Mesodermal cell (in vitro differentiated cells): ENCODE measurements around the gene TBC1D2.
"Not testable (repeated sequence)": the region's sequence is repeated elsewhere in the genome, so short reads cannot be mapped to it uniquely, and the experiment has no call there.

ENCODE experiments used
- H3K27ac ChIP-seq: 2 replicates; pipeline ENCODE4 v1.7.0; 2013; ENCODE audit warnings: mild to moderate bottlenecking, low read depth, low read length, moderate library complexity; ENCODE audit not compliant: severe bottlenecking
- H3K36me3 ChIP-seq: 2 replicates; pipeline ENCODE4 v1.7.1; 2013; ENCODE audit warnings: mild to moderate bottlenecking, low read length, moderate library complexity; ENCODE audit not compliant: control insufficient read depth, insufficient read depth
- H3K4me1 ChIP-seq: one replicate; pipeline ENCODE4 v1.7.1; 2013; ENCODE audit warnings: mild to moderate bottlenecking, low read length; ENCODE audit not compliant: insufficient read depth, control insufficient read depth, poor library complexity, severe bottlenecking
- H3K4me3 ChIP-seq: 2 replicates; pipeline ENCODE4 v1.7.0; 2013; ENCODE audit warnings: low read length, control low read depth, mild to moderate bottlenecking; ENCODE audit not compliant: insufficient read depth, poor library complexity, severe bottlenecking; ENCODE audit errors: extremely low read depth
- H3K9me3 ChIP-seq: 2 replicates; pipeline ENCODE4 v1.7.1; 2013; ENCODE audit warnings: mild to moderate bottlenecking, low read length, moderate library complexity; ENCODE audit not compliant: control insufficient read depth
- WGBS, 2 experiments: methylation state at CpG; one replicate each; pipeline ENCODE4 v1.1.5; 2013; ENCODE audit warnings: missing lambda C conversion rate in 2 of 2; ENCODE audit not compliant: insufficient coverage in 2 of 2; 5-methylcytosine and 5-hydroxymethylcytosine counted together

Gene TBC1D2

GRCh38 chr9:98289614-98290201, 34.3 kb upstream of the TBC1D2 start:
- Histone ChIP-seq H3K36me3 (no peaks in the 10 kb centered on the region), H3K27ac (no peak overlapping the region), H3K9me3 (no peaks in the 10 kb centered on the region), H3K4me3 (no peak overlapping the region), H3K4me1 (no peaks in the 10 kb centered on the region)
- WGBS, 2 experiments, result 82 to 86% methylated on average over 11 to 12 of the region's 12 CpGs

GRCh38 chr9:98288881-98289280, 33.4 kb upstream of the TBC1D2 start:
- no peak overlapping the region for H3K27ac ChIP-seq
- H3K4me1 ChIP-seq, result no peaks in the 10 kb centered on the region
- WGBS, 2 experiments, result 76 to 93% methylated on average over 5 of the region's 5 CpGs
- H3K36me3 ChIP-seq, result no peaks in the 10 kb centered on the region
- H3K9me3 ChIP-seq, result no peaks in the 10 kb centered on the region
- no peak overlapping the region for H3K4me3 ChIP-seq

GRCh38 chr9:98287384-98287783, 31.9 kb upstream of the TBC1D2 start:
- Histone ChIP-seq H3K4me1 (no peaks in the 10 kb centered on the region), H3K27ac (no peak overlapping the region), H3K9me3 (no peaks in the 10 kb centered on the region), H3K4me3 (no peak overlapping the region), H3K36me3 (no peaks in the 10 kb centered on the region)
- 82 to 96% methylated on average over 2 to 3 of the region's 4 CpGs for WGBS, 2 experiments

- Histone ChIP-seq H3K9me3 (no peaks in the 10 kb centered on the region), H3K4me3 (no peak overlapping the region), H3K36me3 (no peaks in the 10 kb centered on the region), H3K27ac (no peak overlapping the region), H3K4me1 (no peaks in the 10 kb centered on the region)
- WGBS, 2 experiments, result 63 to 78% methylated on average over 3 of the region's 4 CpGs
Measured at GRCh38 chr9:98285446-98285845, 30.0 kb upstream of the TBC1D2 start.

- H3K4me3 ChIP-seq, result no peak overlapping the region
- WGBS, 2 experiments, result 86 to 100% methylated on average over 2 to 3 of the region's 3 CpGs
- H3K4me1 ChIP-seq, result no peaks in the 10 kb centered on the region
- no peak overlapping the region for H3K27ac ChIP-seq
- no peaks in the 10 kb centered on the region for H3K36me3 ChIP-seq
- H3K9me3 ChIP-seq, result no peaks in the 10 kb centered on the region
Measured at GRCh38 chr9:98284754-98285153, 29.3 kb upstream of the TBC1D2 start.

GRCh38 chr9:98283143-98283542, 27.7 kb upstream of the TBC1D2 start:
- H3K36me3 ChIP-seq, H3K4me1 ChIP-seq, H3K9me3 ChIP-seq, H3K27ac ChIP-seq, H3K4me3 ChIP-seq: not testable (repeated sequence)
- 89 to 90% methylated on average over 5 to 6 of the region's 7 CpGs for WGBS, 2 experiments

GRCh38 chr9:98281281-98281680, 25.8 kb upstream of the TBC1D2 start:
- H3K36me3 ChIP-seq, result no peaks in the 10 kb centered on the region
- H3K9me3 ChIP-seq, result no peaks in the 10 kb centered on the region
- no peaks in the 10 kb centered on the region for H3K4me1 ChIP-seq
- H3K4me3 ChIP-seq, result no peak overlapping the region
- H3K27ac ChIP-seq, result no peak overlapping the region
- WGBS, 2 experiments, result 100% methylated on average over 1 of the region's 1 CpG

- no peaks in the 10 kb centered on the region for H3K4me1 ChIP-seq
- H3K36me3 ChIP-seq, result no peaks in the 10 kb centered on the region
- no peak overlapping the region for H3K4me3 ChIP-seq
- 64 to 81% methylated on average over 3 to 4 of the region's 6 CpGs for WGBS, 2 experiments
- no peaks in the 10 kb centered on the region for H3K9me3 ChIP-seq
- H3K27ac ChIP-seq, result no peak overlapping the region
Measured at GRCh38 chr9:98280574-98280973, 25.1 kb upstream of the TBC1D2 start.

- Histone ChIP-seq H3K36me3 (no peaks in the 10 kb centered on the region), H3K9me3 (no peaks in the 10 kb centered on the region), H3K27ac (no peak overlapping the region), H3K4me3 (no peak overlapping the region), H3K4me1 (no peaks in the 10 kb centered on the region)
- WGBS, 2 experiments, result 86 to 100% methylated on average over 1 to 2 of the region's 2 CpGs
Measured at GRCh38 chr9:98280162-98280561, 24.7 kb upstream of the TBC1D2 start.

GRCh38 chr9:98276907-98277469, 21.5 kb upstream of the TBC1D2 start:
- Histone ChIP-seq H3K4me1 (no peaks in the 10 kb centered on the region), H3K4me3 (no peak overlapping the region), H3K36me3 (no peaks in the 10 kb centered on the region), H3K9me3 (no peaks in the 10 kb centered on the region), H3K27ac (no peak overlapping the region)
- WGBS, 2 experiments, result 88 to 91% methylated on average over 5 to 7 of the region's 10 CpGs

GRCh38 chr9:98275159-98275558, 19.7 kb upstream of the TBC1D2 start:
- H3K4me3 ChIP-seq, result no peak overlapping the region
- H3K9me3 ChIP-seq, result no peaks in the 10 kb centered on the region
- H3K4me1 ChIP-seq, result no peaks in the 10 kb centered on the region
- no peak overlapping the region for H3K27ac ChIP-seq
- WGBS, 2 experiments, result no CpG with 5 or more reads among the region's 2 CpGs
- H3K36me3 ChIP-seq, result no peaks in the 10 kb centered on the region
